Transverse colon (tissue), 4 donors: ENCODE measurements around the gene TUT1.

Source experiments
- CTCF ChIP-seq, 5 experiments: fragments of 200-600 bp in 3 of 5; fragments of 450-650 bp in 2 of 5; sonication (generic) in 3 of 5; IDR thresholded peaks; 1 replicate in 2 of 5; 2 replicates in 3 of 5; pipeline ENCODE4 v1.5.1; 2016 to 2017; ENCODE audit warnings: antibody characterized with exemption in 5 of 5, inconsistent platforms in 3 of 5, mild to moderate bottlenecking in 2 of 5, moderate library complexity in 1 of 5
- EP300 ChIP-seq: sonication (generic); formaldehyde crosslinking; IDR thresholded peaks from one replicate; pipeline ENCODE4 v1.6.1; 2017; ENCODE audit warnings: antibody characterized with exemption, low read depth
- POLR2AphosphoS5 ChIP-seq, 3 donors: sonication (generic); formaldehyde crosslinking; IDR thresholded peaks; one replicate each; pipeline ENCODE4 v1.6.1; 2016; ENCODE audit warnings: antibody characterized with exemption in 3 of 3

GRCh38 chr11:62614275-62614674, 23.0 kb upstream of the TUT1 start:
- TF ChIP-seq POLR2AphosphoS5 (IDR thresholded peaks at IDR 0.05) (no peak), CTCF (IDR thresholded peaks at IDR 0.05) (no peak), EP300 (no peak)
